H1 (cell line): ENCODE data around the gene NELFA.
A peak's percentile ranks its signal among the peaks of the same experiment; 100 is the strongest.

Source experiments
- BRCA1 ChIP-seq: IDR thresholded peaks from 2 replicates; pipeline ENCODE4 v1.6.1; 2012; ENCODE audit warnings: low read depth, low read length, improper control_type of control experiment
- CEBPB ChIP-seq: IDR thresholded peaks from 2 replicates; pipeline ENCODE4 v1.6.1; 2012; ENCODE audit warnings: low read depth, low read length
- EP300 ChIP-seq, 2 experiments: IDR thresholded peaks; 1 replicate in 1 of 2; 2 replicates in 1 of 2; pipeline ENCODE4 v1.6.1; 2011 to 2012; ENCODE audit warnings: low read depth in 2 of 2, low read length in 2 of 2, mild to moderate bottlenecking in 2 of 2, borderline replicate concordance in 1 of 2, inconsistent platforms in 1 of 2, moderate library complexity in 1 of 2
- EZH2 ChIP-seq: fragments of 200-600 bp; sonication (generic); IDR thresholded peaks from 2 replicates; pipeline ENCODE4 v1.7.1; 2012; ENCODE audit warnings: low read depth, mild to moderate bottlenecking, moderate library complexity, low read length, inconsistent platforms; ENCODE audit not compliant: severe bottlenecking
- HDAC6 ChIP-seq: IDR thresholded peaks from one replicate; pipeline ENCODE4 v1.7.1; 2012; ENCODE audit warnings: low read depth, mild to moderate bottlenecking, inconsistent platforms, low read length, moderate library complexity
- POLR2A ChIP-seq, 2 experiments: IDR thresholded peaks; 1 replicate in 1 of 2; 2 replicates in 1 of 2; pipeline ENCODE4 v1.6.1; 2011; ENCODE audit warnings: low read depth in 2 of 2, low read length in 2 of 2, mild to moderate bottlenecking in 2 of 2; ENCODE audit errors: control extremely low read depth in 1 of 2
- POLR2AphosphoS5 ChIP-seq: IDR thresholded peaks from 2 replicates; pipeline ENCODE4 v1.6.1; 2011; ENCODE audit warnings: low read depth, low read length
- RAD21 ChIP-seq, 2 experiments: IDR thresholded peaks in 1 of 2; conservative IDR thresholded peaks in 1 of 2; 2 replicates each; pipeline ENCODE4 v1.6.1; 2011; ENCODE audit warnings: low read depth in 2 of 2, low read length in 2 of 2, improper control_type of control experiment in 1 of 2, inconsistent platforms in 1 of 2, mild to moderate bottlenecking in 1 of 2, moderate library complexity in 1 of 2
- RFX5 ChIP-seq: IDR thresholded peaks from 2 replicates; pipeline ENCODE4 v1.6.1; 2011; ENCODE audit warnings: low read depth, low read length, improper control_type of control experiment, borderline replicate concordance
- SIN3A ChIP-seq, 2 experiments: IDR thresholded peaks in 1 of 2; conservative IDR thresholded peaks in 1 of 2; 2 replicates each; pipeline ENCODE4 v1.6.1; 2011 to 2012; ENCODE audit warnings: low read length in 2 of 2, improper control_type of control experiment in 1 of 2, low read depth in 1 of 2, mild to moderate bottlenecking in 1 of 2
- TF ChIP-seq, protein P1 (sequence below), 3 experiments: IDR thresholded peaks; 1 replicate in 2 of 3; 2 replicates in 1 of 3; pipeline versions ENCODE4 v1.5.1 to v1.6.1; 2011; ENCODE audit warnings: low read length in 3 of 3, mild to moderate bottlenecking in 3 of 3, inconsistent platforms in 2 of 3, low read depth in 1 of 3, moderate library complexity in 1 of 3; ENCODE audit not compliant: insufficient read depth in 1 of 3; ENCODE audit errors: control extremely low read depth in 1 of 3

DNA sequence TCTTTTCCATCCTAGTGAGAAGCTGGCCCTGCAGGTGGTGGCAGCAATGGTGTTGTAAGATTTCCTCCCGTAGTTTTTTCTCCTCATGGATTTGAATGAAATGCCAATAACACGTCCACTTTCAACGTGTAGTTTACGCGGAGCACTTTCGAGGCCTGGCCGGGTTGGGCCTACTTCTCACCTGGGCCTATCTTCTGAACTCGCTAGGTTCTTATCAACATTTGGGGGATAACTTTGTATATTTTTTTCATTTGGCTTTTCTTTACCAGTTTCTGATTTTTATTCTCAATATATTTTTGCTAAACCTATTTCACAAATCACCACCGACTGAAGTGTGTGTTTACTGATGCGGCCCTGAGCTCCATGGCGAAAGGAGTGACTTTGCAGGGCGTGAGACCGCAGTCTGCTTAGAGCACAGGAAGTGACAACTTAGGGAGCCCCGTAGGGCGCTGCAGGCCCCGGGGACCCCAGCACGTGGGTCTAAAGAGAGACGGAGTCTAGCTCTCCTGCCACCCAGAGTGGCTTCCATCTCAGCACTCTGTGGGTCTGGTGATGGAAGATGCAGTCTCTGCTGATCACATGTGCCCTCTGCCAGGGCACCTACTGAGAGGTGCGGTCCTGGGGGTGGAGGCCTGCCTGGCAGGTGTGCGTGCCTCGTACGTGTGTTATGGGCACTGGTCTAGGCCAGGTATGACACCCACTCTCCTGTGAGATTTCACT, 29.1 kb downstream of the NELFA start:
- TF ChIP-seq CEBPB (no peak), RAD21 (IDR thresholded peaks at IDR 0.05 in 1 of 2, conservative IDR thresholded peaks at IDR 0.05 in 1 of 2; ENCODE audit: low read depth in 2 of 2, low read length in 2 of 2) (no peak), RFX5 (no peak), EZH2 (no peak), POLR2AphosphoS5 (0 out of 2 replicates have a peak, but pooled peaks have one; percentile 40), SIN3A (conservative IDR thresholded peaks at IDR 0.05 in 1 of 2, IDR thresholded peaks at IDR 0.05 in 1 of 2; ENCODE audit: low read depth in 1 of 2, low read length in 2 of 2) (no peak), BRCA1 (no peak), HDAC6 (no peak), POLR2A (IDR thresholded peaks at IDR 0.05; ENCODE audit: control extremely low read depth in 1 of 2, low read depth in 2 of 2, low read length in 2 of 2) (no peak), EP300 (IDR thresholded peaks at IDR 0.05; ENCODE audit: borderline replicate concordance in 1 of 2, low read depth in 2 of 2, low read length in 2 of 2) (no peak)
- TF ChIP-seq, protein P1, sequence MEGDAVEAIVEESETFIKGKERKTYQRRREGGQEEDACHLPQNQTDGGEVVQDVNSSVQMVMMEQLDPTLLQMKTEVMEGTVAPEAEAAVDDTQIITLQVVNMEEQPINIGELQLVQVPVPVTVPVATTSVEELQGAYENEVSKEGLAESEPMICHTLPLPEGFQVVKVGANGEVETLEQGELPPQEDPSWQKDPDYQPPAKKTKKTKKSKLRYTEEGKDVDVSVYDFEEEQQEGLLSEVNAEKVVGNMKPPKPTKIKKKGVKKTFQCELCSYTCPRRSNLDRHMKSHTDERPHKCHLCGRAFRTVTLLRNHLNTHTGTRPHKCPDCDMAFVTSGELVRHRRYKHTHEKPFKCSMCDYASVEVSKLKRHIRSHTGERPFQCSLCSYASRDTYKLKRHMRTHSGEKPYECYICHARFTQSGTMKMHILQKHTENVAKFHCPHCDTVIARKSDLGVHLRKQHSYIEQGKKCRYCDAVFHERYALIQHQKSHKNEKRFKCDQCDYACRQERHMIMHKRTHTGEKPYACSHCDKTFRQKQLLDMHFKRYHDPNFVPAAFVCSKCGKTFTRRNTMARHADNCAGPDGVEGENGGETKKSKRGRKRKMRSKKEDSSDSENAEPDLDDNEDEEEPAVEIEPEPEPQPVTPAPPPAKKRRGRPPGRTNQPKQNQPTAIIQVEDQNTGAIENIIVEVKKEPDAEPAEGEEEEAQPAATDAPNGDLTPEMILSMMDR (IDR thresholded peaks at IDR 0.05; ENCODE audit: control extremely low read depth in 1 of 3, insufficient read depth in 1 of 3, low read depth in 1 of 3, low read length in 3 of 3): no peak
